Fibroblast of villous mesenchyme (primary cell): ENCODE results near the gene POU2F3. TPM values are rescaled to one million over a fixed set of nuclear protein-coding genes. Genes with fewer than 3 reads are reported as not detected.
A peak's percentile ranks its signal among the peaks of the same experiment; 100 is the strongest.

ENCODE experiments used
- DNase-seq: peaks from one replicate; pipeline ENCODE4 v3.0.0-alpha.2; 2010; ENCODE audit warnings: low read depth
- H3K4me3 ChIP-seq: 2 replicates; pipeline ENCODE4 v1.5.1; 2011; ENCODE audit warnings: low read depth, mild to moderate bottlenecking, low read length
- CTCF ChIP-seq: IDR thresholded peaks from 2 replicates; pipeline ENCODE4 v1.5.1; 2012; ENCODE audit warnings: low read depth, mild to moderate bottlenecking, low read length; ENCODE audit not compliant: insufficient read depth
- total RNA-seq: library from RNA; depleted of rRNA; stranded (reverse); fragments of >200 nt; gene quantifications from 2 replicates; pipeline ENCODE4 v1.2.3, GENCODE V29; 2012

POU2F3 gene
- total RNA-seq, 1 donor: under 0.01 TPM

DNA sequence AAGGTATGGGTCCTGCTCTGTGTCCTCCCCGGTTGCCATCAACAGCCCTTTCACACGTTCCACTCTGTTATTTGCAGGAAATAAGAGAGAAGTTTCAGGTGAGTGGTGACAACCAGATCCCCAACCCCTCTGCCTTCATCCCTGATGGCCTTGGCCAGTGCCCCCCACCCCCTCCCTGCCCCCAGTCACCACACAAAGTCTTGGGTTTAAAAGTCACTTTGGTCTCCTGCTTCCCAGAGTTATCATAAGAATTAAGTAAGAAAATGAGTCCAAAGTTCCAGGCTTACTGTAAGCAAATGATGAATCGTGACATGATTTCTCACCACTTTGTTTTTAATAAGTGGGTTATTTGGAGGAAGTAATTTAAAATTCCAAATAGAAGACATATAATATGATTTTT is 38.3 kb upstream of the POU2F3 start:
- no peak for DNase-seq
- no peak overlapping the region for H3K4me3 ChIP-seq
- no peak for TF ChIP-seq CTCF

DNA sequence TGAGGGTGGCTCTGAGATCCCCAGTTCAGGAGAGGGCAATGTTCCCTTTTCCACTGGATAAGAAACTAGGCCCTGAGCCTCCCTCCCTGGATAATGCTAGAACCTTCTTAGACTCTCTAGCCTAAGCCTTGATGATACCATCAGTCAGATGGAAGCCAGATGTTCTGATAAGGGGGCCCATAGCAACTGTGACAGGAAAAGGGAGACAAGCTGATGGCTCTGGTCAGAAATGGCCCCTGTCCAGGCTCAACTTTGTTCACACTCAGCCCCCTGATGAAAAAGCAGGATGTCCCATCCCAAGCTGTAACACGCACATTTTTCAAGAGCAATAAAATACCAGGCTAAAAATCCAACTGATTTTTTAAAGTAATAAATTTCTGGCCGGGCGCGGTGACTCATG is 36.3 kb upstream of the POU2F3 start:
- H3K4me3 ChIP-seq: no peak overlapping the region
- TF ChIP-seq CTCF: no peak
- peak; percentile 58 for DNase-seq

DNA sequence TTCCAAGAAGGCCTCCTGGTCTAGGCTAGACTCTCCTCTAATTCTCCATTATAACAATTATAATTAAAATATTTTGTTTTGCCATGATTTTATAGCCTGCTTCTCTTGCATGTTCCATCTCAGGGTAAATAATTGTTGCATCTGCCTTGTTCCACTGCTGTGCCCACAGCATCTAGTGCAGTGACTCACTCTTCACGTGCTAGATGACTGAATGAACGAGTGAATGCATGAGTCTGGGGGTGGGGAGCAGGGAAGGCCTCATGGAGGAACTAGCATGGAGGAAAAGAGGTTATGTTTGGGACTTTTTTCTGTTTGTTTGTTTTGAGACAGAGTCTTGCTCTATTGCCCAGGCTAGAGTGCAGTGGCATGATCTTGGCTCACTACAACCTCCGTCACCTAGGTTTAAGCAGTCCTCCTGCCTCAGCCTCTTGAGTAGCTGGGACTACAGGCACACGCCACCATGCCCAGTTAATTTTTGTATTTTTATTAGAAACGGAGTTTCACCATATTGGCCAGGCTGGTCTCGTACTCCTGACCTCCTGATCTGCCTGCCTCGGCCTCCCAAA is 34.3 kb upstream of the POU2F3 start:
- TF ChIP-seq CTCF: no peak
- no peak overlapping the region for H3K4me3 ChIP-seq
- peak; percentile 77 for DNase-seq

DNA sequence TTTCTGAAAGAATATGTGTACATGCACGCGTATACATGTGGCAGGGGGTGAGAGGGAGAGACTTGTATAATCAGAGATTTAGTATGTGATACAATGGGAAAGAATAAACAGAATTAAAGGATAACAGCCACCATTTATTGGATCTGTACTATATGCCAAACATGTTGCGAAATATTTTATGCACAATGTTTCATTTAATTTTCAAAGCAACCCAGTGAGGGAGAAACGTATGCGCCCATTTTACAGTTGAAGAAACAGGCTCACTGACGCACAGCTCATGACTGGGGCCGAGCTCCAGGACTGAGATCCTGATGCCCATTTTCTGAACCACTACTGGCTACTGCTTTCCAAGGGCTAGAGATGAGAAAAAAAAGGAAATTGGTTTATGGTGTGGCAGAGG is 32.4 kb upstream of the POU2F3 start:
- no peak for TF ChIP-seq CTCF
- no peak overlapping the region for H3K4me3 ChIP-seq
- no peak for DNase-seq

DNA sequence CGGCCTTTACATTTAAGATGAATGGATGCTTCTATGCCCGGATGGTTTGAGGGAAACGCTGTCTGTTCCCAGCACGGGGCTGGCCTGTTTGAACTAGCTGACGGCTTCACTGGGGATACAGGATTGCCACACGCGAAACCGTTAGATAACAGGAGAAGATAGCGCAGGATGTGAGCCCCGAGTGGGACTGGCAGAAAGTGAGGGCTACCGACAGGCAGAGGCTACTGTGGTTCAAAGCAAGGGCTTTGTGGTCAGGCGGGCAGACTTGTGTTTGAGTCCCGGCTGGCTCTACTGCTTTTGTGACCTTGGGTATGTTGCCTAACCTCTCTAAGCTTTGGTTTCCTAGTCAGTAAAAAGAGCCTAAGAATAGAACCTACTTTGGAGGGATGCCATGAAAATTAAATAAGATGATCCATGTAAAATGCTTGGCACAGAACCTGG is 31.9 kb upstream of the POU2F3 start:
- peak; percentile 79 for DNase-seq
- TF ChIP-seq CTCF: no peak
- no peak overlapping the region for H3K4me3 ChIP-seq

DNA sequence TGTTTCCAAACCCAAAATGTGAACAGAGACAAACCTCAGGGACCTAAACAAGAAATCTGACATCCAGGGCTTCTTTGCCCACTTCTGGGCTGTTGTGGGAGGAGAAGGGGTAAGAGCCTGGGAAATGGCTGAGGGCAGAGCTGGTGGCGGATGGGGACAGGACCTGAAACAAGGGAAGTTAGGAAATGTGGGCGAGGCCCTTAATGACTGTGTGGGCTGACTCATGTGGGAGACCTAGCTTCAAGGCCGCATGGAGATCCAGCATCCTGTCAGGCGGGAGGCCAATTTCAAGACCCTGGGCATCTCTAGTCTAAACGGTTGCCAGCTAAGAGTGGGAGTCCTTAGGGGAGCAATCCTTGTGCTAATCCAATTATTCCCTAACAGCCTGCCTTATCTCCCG is 31.2 kb upstream of the POU2F3 start:
- no peak overlapping the region for H3K4me3 ChIP-seq
- DNase-seq: peak; percentile 81
- TF ChIP-seq CTCF: no peak

GRCh38 chr11:120209746-120210625 is 30.0 kb upstream of the POU2F3 start:
- H3K4me3 ChIP-seq: peak overlapping the region; percentile 84
- TF ChIP-seq CTCF: no peak
- DNase-seq: peak; percentile 51
